ENCODE results near the gene ACTN4. TPM values are rescaled to one million over a fixed set of nuclear protein-coding genes. Genes with fewer than 3 reads are reported as not detected.

ACTN4 gene
- total and polyA plus RNA-seq, 11 donors = 100 to 307 (median 149) TPM

- H3K9me3 ChIP-seq = no peaks in the 10 kb centered on the region
- WGBS, 4 donors = 25 to 37% (median 34%) methylated on average over 19 of the region's 19 CpGs
- H3K36me3 ChIP-seq = peaks cover 0 to 100% (median 94%) of the 10 kb centered on the region in 9 donors
- DNase-seq (peak; percentile 61 to 85 (median 75)), ATAC-seq (peak; percentile 17 to 28 (median 22))
- no peak overlapping the region for H3K4me3 ChIP-seq
- TF ChIP-seq POLR2A (IDR thresholded peaks at IDR 0.05) (no peak), CTCF (IDR thresholded peaks at IDR 0.05) (no peak)
- intact Hi-C loops (cut with DNase I) = loop anchor here in 2 of 10 donors (5.0 kb wide), 2 partner anchors 61 to 66 kb away; partner anchors contain the start of gene ACTN4 (in 1 of the 2)
- no peaks in the 10 kb centered on the region for H3K27me3 ChIP-seq
- peak overlapping the region; percentile 69 to 98 (median 84) for H3K27ac ChIP-seq
- peaks cover 36 to 99% (median 69%) of the 10 kb centered on the region in 12 donors for H3K4me1 ChIP-seq
Measured at GRCh38 chr19:38713227-38713649, 65.8 kb downstream of the ACTN4 start.

- ATAC-seq (no peak), DNase-seq (no peak)
- 69 to 86% (median 74%) methylated on average over 14 of the region's 14 CpGs for WGBS, 4 donors
- Histone ChIP-seq H3K36me3 (peaks cover 0 to 99% (median 94%) of the 10 kb centered on the region in 9 donors), H3K4me3 (no peak overlapping the region), H3K9me3 (no peaks in the 10 kb centered on the region), H3K27ac (peak overlapping the region; percentile 69 to 98 (median 84)), H3K4me1 (peaks cover 32 to 99% (median 69%) of the 10 kb centered on the region in 12 donors), H3K27me3 (no peaks in the 10 kb centered on the region)
- intact Hi-C loops (cut with DNase I) = loop anchor here in 2 of 10 donors (5.0 kb wide), 2 partner anchors 62 to 67 kb away; partner anchors contain the start of gene ACTN4 (in 1 of the 2)
- TF ChIP-seq CTCF (IDR thresholded peaks at IDR 0.05) = no peak
- no peak for TF ChIP-seq POLR2A (IDR thresholded peaks at IDR 0.05)
Measured at GRCh38 chr19:38713865-38714264, 66.4 kb downstream of the ACTN4 start.

GRCh38 chr19:38714354-38714778 lies 66.9 kb downstream of the ACTN4 start:
- Histone ChIP-seq H3K9me3 (no peaks in the 10 kb centered on the region), H3K4me1 (peaks cover 31 to 99% (median 69%) of the 10 kb centered on the region in 12 donors), H3K4me3 (no peak overlapping the region), H3K36me3 (peaks cover 0 to 99% (median 94%) of the 10 kb centered on the region in 9 donors), H3K27ac (peak overlapping the region; percentile 69 to 98 (median 84)), H3K27me3 (no peaks in the 10 kb centered on the region)
- intact Hi-C loops (cut with DNase I) = loop anchor here in 2 of 10 donors (5.0 kb wide), 2 partner anchors 62 to 67 kb away; partner anchors contain the start of gene ACTN4 (in 1 of the 2)
- WGBS, 4 donors = 49 to 73% (median 59%) methylated on average over 9 to 14 of the region's 14 CpGs
- DNase-seq (peak in 3 of 5 donors; percentile 65 to 78 (median 70)), ATAC-seq (peak; percentile 0 to 22 (median 14))
- no peak for TF ChIP-seq POLR2A (IDR thresholded peaks at IDR 0.05)
- no peak for TF ChIP-seq CTCF (IDR thresholded peaks at IDR 0.05)

GRCh38 chr19:38715555-38715954 lies 68.1 kb downstream of the ACTN4 start:
- Histone ChIP-seq H3K27ac (peak overlapping the region; percentile 69 to 98 (median 84)), H3K9me3 (no peaks in the 10 kb centered on the region), H3K36me3 (peaks cover 0 to 99% (median 91%) of the 10 kb centered on the region in 9 donors), H3K4me3 (no peak overlapping the region), H3K27me3 (no peaks in the 10 kb centered on the region), H3K4me1 (peaks cover 25 to 99% (median 69%) of the 10 kb centered on the region in 12 donors)
- DNase-seq = peak in 3 of 5 donors; percentile 74 to 81 (median 81)
- 45 to 63% (median 57%) methylated on average over 3 of the region's 3 CpGs for WGBS, 4 donors
- ATAC-seq = peak; percentile 1 to 33 (median 24)
- TF ChIP-seq POLR2A (IDR thresholded peaks at IDR 0.05) = no peak
- peak in 1 of 12 donors; percentile 8 for TF ChIP-seq CTCF (IDR thresholded peaks at IDR 0.05)
- intact Hi-C loops (cut with DNase I) = no loop called here

Data from heart left ventricle (tissue), 16 donors.